CD8-positive, alpha-beta memory T cell (primary cell): ENCODE results near the gene SLC22A23. TPM values are rescaled to one million over a fixed set of nuclear protein-coding genes. Genes with fewer than 3 reads are reported as not detected.

ENCODE experiments used
- CTCF ChIA-PET: fragments of 350-600 bp; sonication (Branson Sonifier 250); formaldehyde crosslinking; loops from one replicate; lab custom pipeline; 2021; ENCODE audit warnings: antibody characterized with exemption; lab: Charles Lee
- POLR2A ChIA-PET: fragments of 350-600 bp; sonication (Branson Sonifier 250); formaldehyde crosslinking; loops from one replicate; lab custom pipeline; 2021; ENCODE audit warnings: antibody characterized with exemption; lab: Charles Lee
- DNase-seq, 5 donors: peaks; one replicate each; pipeline versions ENCODE4 v3.0.0 to v3.0.0-alpha.2; 2020 to 2022; ENCODE audit warnings: mixed read lengths in 1 of 5
- H3K27ac ChIP-seq: one replicate; pipeline ENCODE4 v1.7.0; 2013; ENCODE audit warnings: low read depth, mild to moderate bottlenecking, low read length, moderate library complexity
- H3K27me3 ChIP-seq: 2 replicates; pipeline ENCODE4 v1.7.0; 2013; ENCODE audit warnings: low read length, mild to moderate bottlenecking; ENCODE audit not compliant: insufficient read depth, poor library complexity, severe bottlenecking
- H3K36me3 ChIP-seq: 2 replicates; pipeline ENCODE4 v1.7.0; 2013; ENCODE audit warnings: mild to moderate bottlenecking, low read length, moderate library complexity; ENCODE audit not compliant: insufficient read depth
- H3K4me1 ChIP-seq: 2 replicates; pipeline ENCODE4 v1.7.0; 2013; ENCODE audit warnings: mild to moderate bottlenecking, low read length, moderate library complexity; ENCODE audit not compliant: insufficient read depth
- H3K4me3 ChIP-seq: 2 replicates; pipeline ENCODE4 v1.7.0; 2013; ENCODE audit warnings: mild to moderate bottlenecking, low read length
- H3K9me3 ChIP-seq: 2 replicates; pipeline ENCODE4 v1.7.0; 2013; ENCODE audit warnings: mild to moderate bottlenecking, low read length
- H3K27ac Mint-ChIP-seq, 8 donors: one replicate each; pipeline ENCODE4 v1.8.0; 2020 to 2021; ENCODE audit warnings: mixed read lengths in 8 of 8, mild to moderate bottlenecking in 6 of 8, inconsistent platforms in 3 of 8, moderate library complexity in 3 of 8
- H3K27me3 Mint-ChIP-seq, 2 donors: one replicate each; pipeline ENCODE4 v1.8.0; 2020 to 2021; ENCODE audit warnings: mixed read lengths in 2 of 2, mild to moderate bottlenecking in 1 of 2, moderate library complexity in 1 of 2
- H3K36me3 Mint-ChIP-seq, 3 donors: one replicate each; pipeline ENCODE4 v1.8.0; 2020 to 2021; ENCODE audit warnings: mixed read lengths in 3 of 3, inconsistent platforms in 1 of 3, mild to moderate bottlenecking in 1 of 3
- H3K4me1 Mint-ChIP-seq, 3 donors: one replicate each; pipeline ENCODE4 v1.8.0; 2020 to 2021; ENCODE audit warnings: mixed read lengths in 3 of 3, inconsistent platforms in 1 of 3, mild to moderate bottlenecking in 1 of 3
- H3K4me3 Mint-ChIP-seq, 7 donors: one replicate each; pipeline ENCODE4 v1.8.0; 2020 to 2021; ENCODE audit warnings: mixed read lengths in 7 of 7, mild to moderate bottlenecking in 6 of 7, moderate library complexity in 4 of 7, inconsistent platforms in 2 of 7
- H3K9me3 Mint-ChIP-seq, 5 donors: one replicate each; pipeline ENCODE4 v1.8.0; 2020 to 2022; ENCODE audit warnings: mixed read lengths in 5 of 5, mild to moderate bottlenecking in 3 of 5, moderate library complexity in 2 of 5, inconsistent platforms in 1 of 5
- polyA plus RNA-seq: library from polyadenylated mRNA; unstranded; fragments of 300-500 nt; fragmentation: Illumina TruSeq; gene quantifications from one replicate; pipeline ENCODE4 v1.2.3, GENCODE V29; 2021
- total RNA-seq, 2 experiments: library from RNA; stranded (reverse); gene quantifications; one replicate each; pipeline ENCODE4 v1.2.3, GENCODE V29; 2021

The SLC22A23 gene
- total and polyA plus RNA-seq, 3 experiments from 2014 or later, result 0.39 to 0.78 (median 0.47) TPM

DNA sequence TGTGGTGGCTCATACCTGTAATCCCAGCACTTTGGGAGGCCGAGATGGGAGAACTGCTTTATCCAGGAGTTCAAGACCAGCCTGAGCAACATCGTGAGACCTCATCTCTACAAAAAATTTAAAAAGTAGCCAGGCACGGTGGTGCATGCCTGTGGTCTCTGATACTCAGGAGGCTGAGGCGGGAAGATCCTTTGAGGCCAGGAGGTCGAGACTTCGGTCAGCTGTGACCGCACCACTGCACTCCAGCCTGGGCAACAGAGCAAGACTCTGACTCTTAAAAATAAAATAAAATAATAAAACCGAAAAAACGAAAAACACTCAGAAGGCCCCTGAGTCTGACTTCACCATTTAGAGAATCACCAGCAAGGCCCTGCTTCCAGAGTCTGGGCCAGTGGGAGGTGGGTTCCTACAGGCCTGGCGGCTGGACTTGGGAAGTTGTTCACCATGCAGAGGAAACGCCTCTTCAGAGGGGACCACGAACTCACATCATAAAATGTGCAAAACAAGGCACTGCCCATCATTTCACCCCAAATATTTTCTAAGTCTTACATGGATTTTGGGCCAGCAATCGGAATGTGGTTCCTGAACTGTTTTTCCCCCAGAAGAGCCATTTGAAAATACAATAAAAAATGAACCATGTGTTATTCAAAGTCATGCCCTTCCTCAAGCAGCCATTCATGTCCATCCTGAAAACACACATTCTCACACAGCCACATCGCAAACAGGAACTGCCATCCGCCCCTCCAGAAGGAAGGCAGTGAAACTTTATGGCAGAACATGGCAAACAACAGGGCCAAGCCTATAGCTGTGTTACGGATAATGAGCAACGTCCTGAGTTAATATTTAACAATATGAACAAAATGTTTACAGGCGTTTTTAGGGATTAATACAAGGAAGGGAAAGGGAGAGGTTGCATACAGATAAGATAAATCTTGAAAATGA is 57.8 kb downstream of the SLC22A23 start:
- Mint-ChIP-seq H3K27ac (no peak overlapping the region), H3K9me3 (no peaks in the 10 kb centered on the region), H3K27me3 (peaks cover 4 to 9% of the 10 kb centered on the region in 2 donors), H3K4me3 (no peak overlapping the region), H3K36me3 (peaks cover 0 to 1% (median 0%) of the 10 kb centered on the region in 3 donors), H3K4me1 (no peaks in the 10 kb centered on the region)
- Histone ChIP-seq H3K4me3 (no peak overlapping the region), H3K27ac (no peak overlapping the region), H3K4me1 (no peaks in the 10 kb centered on the region), H3K27me3 (no peaks in the 10 kb centered on the region), H3K9me3 (no peaks in the 10 kb centered on the region), H3K36me3 (no peaks in the 10 kb centered on the region)
- DNase-seq, result no peak
- CTCF ChIA-PET, result no interaction called here
- POLR2A ChIA-PET, result no interaction called here

DNA sequence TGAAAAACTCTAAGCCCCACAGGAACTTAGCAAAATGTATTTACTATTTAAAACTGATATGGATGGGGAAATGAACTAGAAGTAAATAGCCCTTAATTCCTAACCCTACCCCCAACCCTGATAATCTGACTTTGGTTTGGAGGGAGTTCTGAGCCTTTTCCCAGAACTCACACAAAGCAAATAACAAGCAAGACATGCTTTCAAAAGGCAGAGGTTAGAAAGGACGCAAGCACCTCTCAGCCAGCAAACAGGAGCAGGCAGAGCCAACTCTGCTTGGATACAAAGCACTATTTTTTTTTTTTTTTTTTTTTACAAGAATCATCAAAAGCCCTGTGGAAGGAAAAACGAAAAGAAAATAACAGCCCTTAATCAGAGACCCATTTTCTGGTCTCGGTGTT is 58.7 kb downstream of the SLC22A23 start:
- CTCF ChIA-PET, result no interaction called here

DNA sequence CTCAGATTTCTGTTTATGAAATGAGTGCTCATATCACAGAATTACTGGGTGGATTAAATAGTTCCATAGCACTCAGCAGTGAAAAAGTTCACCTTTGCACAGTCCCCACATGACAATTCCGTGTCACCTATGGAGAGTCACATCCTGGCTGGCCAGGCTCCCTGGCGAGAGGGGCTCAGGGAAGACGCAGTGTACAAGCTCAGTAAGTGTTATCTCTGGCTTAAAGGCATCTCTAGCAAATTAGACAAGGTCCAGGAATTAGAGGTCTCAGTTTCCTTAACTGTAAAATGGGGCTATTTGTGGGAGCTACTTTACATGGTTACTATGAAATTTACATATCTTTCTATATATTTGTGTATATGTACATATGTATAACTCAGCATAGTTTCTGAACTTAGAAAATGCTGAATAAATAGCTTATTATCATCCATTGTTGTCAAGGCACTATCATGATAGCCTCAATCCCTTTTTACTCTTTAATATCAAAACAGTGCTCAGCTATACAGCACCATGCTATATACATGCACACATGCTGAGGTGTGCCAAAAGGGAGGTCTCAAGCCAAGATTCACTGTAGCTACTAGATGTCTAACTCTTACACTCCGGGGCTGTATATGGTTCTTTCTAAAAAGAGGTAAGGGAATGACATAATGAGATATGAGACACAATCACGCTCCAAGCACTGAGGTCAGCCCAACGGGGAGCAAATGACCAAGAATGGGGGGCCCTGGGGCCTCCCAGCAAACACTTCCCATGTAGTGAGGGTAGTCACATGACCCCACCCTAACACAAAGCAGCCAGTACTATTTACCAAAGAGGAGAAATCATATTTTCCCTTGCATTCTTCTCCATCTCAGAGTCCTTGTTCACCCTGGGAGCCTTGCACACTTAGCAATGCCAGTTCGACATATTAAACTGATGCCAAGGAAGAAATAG is 59.4 kb downstream of the SLC22A23 start:
- no peak overlapping the region for H3K27ac Mint-ChIP-seq
- H3K36me3 Mint-ChIP-seq, result no peaks in the 10 kb centered on the region
- Histone ChIP-seq H3K27me3 (no peaks in the 10 kb centered on the region), H3K4me1 (no peaks in the 10 kb centered on the region), H3K27ac (no peak overlapping the region), H3K4me3 (no peak overlapping the region), H3K36me3 (no peaks in the 10 kb centered on the region), H3K9me3 (no peaks in the 10 kb centered on the region)
- CTCF ChIA-PET, result no interaction called here
- no peaks in the 10 kb centered on the region for H3K9me3 Mint-ChIP-seq
- POLR2A ChIA-PET, result no interaction called here
- peaks cover 0 to 4% of the 10 kb centered on the region in 2 donors for H3K27me3 Mint-ChIP-seq
- no peaks in the 10 kb centered on the region for H3K4me1 Mint-ChIP-seq
- DNase-seq, result no peak
- no peak overlapping the region for H3K4me3 Mint-ChIP-seq

More for the DNA sequence above, 58.7 kb downstream of the SLC22A23 start:
- peaks cover 0 to 4% of the 10 kb centered on the region in 2 donors for H3K27me3 Mint-ChIP-seq
- H3K9me3 ChIP-seq, result no peaks in the 10 kb centered on the region
- H3K27ac ChIP-seq, result no peak overlapping the region
- H3K27me3 ChIP-seq, result no peaks in the 10 kb centered on the region
- POLR2A ChIA-PET, result no interaction called here
- H3K4me1 ChIP-seq, result no peaks in the 10 kb centered on the region
- H3K27ac Mint-ChIP-seq, result no peak overlapping the region
- H3K9me3 Mint-ChIP-seq, result no peaks in the 10 kb centered on the region
- H3K36me3 Mint-ChIP-seq, result no peaks in the 10 kb centered on the region
- H3K36me3 ChIP-seq, result no peaks in the 10 kb centered on the region
- DNase-seq, result no peak
- H3K4me3 Mint-ChIP-seq, result no peak overlapping the region
- no peaks in the 10 kb centered on the region for H3K4me1 Mint-ChIP-seq
- H3K4me3 ChIP-seq, result no peak overlapping the region

DNA sequence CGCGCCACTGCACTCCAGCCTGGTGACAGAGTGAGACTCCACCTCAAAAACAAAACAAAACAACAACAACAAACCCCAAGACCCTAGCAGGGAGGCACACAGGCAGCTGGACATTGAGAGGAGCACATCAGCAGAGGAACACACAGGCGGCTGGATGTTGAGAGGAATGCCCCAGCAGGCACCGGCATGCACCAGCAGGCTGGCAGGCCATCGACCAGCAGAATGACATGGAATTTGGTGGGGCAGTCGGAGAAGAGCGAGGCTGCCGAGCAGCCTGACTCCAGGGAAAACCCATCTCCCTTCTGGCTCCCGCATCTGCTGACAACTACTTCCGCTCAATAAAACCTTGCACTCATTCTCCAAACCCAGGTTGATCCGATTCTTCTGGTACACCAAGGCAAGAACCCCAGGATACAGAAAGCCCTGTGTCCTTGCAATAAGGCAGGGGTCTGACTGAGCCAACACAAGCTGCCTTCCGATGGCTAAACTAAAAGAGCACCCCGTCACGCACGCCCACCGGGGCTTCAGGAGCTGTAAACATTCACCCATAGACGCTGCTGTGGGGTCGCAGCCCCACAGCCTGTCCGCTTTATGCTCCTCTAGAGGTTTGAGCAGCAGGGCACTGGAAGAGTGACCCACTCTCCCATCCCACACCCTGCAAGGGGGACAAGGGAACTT is 60.2 kb downstream of the SLC22A23 start:
- Mint-ChIP-seq H3K27ac (no peak overlapping the region), H3K36me3 (no peaks in the 10 kb centered on the region), H3K9me3 (no peaks in the 10 kb centered on the region), H3K4me1 (no peaks in the 10 kb centered on the region), H3K4me3 (no peak overlapping the region), H3K27me3 (peaks cover 0 to 1% of the 10 kb centered on the region in 2 donors)
- DNase-seq, result no peak
- Histone ChIP-seq H3K36me3 (no peaks in the 10 kb centered on the region), H3K27ac (no peak overlapping the region), H3K4me1 (no peaks in the 10 kb centered on the region), H3K9me3 (no peaks in the 10 kb centered on the region), H3K4me3 (no peak overlapping the region), H3K27me3 (no peaks in the 10 kb centered on the region)
- ChIA-PET POLR2A (no interaction called here), CTCF (no interaction called here)

DNA sequence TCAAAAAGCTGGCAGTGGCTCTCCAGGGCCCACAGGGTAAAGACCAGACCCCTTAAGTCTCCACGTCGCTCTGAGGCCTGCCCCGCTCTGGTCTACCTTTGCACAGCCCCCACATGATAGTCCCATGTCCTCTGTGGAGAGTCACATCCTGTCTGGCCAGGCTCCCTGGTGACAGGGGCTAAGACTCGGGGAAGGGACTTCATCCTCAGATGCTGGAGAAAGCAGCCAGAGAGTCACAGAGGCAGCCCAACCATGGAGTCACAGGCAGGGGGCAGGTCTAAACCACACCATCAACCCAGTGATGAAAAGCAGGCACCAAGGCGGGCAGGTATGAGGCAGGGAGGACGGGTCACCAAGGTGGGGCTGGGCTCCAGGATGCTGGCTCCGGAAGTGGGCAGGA is 62.2 kb downstream of the SLC22A23 start:
- CTCF ChIA-PET, result no interaction called here
- H3K4me1 Mint-ChIP-seq, result no peaks in the 10 kb centered on the region
- no peak for DNase-seq

DNA sequence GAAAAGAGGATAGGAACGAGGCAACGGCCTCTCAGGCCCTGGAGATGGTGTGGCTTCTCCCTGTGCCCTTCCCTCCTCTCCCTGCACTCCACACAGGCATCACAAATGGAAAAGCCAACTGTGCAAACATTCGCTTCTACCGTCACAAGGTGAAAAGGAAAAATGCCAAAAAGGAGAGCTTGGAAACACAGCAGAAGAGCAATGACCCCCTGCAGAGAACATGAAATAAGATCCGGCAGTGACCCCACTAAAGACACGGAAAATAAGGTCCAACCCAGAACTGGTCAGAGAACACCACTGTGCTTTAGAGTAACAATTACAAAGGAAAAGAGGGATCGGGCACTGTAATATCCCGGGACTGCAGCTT is 63.0 kb downstream of the SLC22A23 start:
- Histone ChIP-seq H3K4me3 (no peak overlapping the region), H3K9me3 (no peaks in the 10 kb centered on the region), H3K27ac (no peak overlapping the region), H3K4me1 (no peaks in the 10 kb centered on the region), H3K27me3 (no peaks in the 10 kb centered on the region), H3K36me3 (no peaks in the 10 kb centered on the region)
- H3K4me3 Mint-ChIP-seq, result no peak overlapping the region
- CTCF ChIA-PET, result no interaction called here
- H3K36me3 Mint-ChIP-seq, result no peaks in the 10 kb centered on the region
- no peaks in the 10 kb centered on the region for H3K4me1 Mint-ChIP-seq
- no peak overlapping the region for H3K27ac Mint-ChIP-seq
- DNase-seq, result no peak
- no peaks in the 10 kb centered on the region for H3K9me3 Mint-ChIP-seq
- POLR2A ChIA-PET, result no interaction called here
- H3K27me3 Mint-ChIP-seq, result peaks cover 0 to 1% of the 10 kb centered on the region in 2 donors

More for the DNA sequence above, 62.2 kb downstream of the SLC22A23 start:
- no peaks in the 10 kb centered on the region for H3K36me3 ChIP-seq
- no peaks in the 10 kb centered on the region for H3K4me1 ChIP-seq
- H3K36me3 Mint-ChIP-seq, result no peaks in the 10 kb centered on the region
- no peaks in the 10 kb centered on the region for H3K9me3 ChIP-seq
- no peak overlapping the region for H3K4me3 ChIP-seq
- no peaks in the 10 kb centered on the region for H3K27me3 ChIP-seq
- H3K27me3 Mint-ChIP-seq, result peaks cover 0 to 1% of the 10 kb centered on the region in 2 donors
- no peak overlapping the region for H3K27ac ChIP-seq
- H3K4me3 Mint-ChIP-seq, result no peak overlapping the region
- POLR2A ChIA-PET, result no interaction called here
- no peaks in the 10 kb centered on the region for H3K9me3 Mint-ChIP-seq
- H3K27ac Mint-ChIP-seq, result peak overlapping the region in 1 of 8 donors; percentile 91

DNA sequence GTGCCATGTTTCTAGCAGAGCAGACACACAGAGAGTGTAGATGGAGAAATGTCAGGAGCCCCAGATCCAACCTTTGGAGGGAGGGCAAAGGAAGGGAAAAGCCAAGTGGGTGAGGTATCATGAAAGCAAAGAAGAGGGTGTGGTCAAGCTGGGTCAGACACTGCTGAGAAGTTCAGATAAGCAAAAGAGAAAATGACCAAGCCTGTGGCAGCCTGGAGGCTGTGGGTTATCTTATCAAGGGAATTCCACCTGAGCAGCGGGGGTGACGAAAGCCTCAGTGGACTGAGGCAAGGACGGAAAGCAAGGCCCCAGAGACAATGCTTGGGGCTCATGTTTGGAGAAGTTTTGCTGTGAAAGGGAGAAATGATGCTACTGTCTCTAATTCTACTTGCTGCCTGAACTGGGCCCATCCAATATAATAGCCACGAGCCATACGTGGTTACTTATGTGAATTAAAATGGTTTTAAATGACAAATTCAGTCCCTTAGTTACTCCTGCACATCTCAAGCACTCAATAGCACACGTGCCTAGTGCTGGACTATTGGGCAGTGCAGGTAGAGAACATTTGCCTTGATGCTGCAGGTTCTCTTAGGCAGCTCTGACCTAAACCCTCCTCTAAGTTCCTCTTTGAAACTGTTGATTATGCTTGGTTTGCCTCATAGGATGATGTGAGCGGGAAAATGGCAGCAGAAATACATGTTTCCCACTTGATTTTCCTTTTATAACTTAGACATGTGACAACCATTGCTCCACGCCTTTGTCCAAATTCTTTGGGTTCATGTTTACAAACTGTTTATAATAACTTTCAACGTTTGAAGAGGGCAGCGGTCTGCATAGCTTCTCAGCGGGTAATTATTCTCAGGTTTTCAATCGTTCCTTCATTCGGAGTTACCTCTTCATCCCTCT is 63.7 kb downstream of the SLC22A23 start:
- Mint-ChIP-seq H3K27ac (no peak overlapping the region), H3K4me1 (no peaks in the 10 kb centered on the region)
- CTCF ChIA-PET, result no interaction called here

More for the DNA sequence above, 63.7 kb downstream of the SLC22A23 start:
- no peaks in the 10 kb centered on the region for H3K9me3 ChIP-seq
- H3K4me1 ChIP-seq, result no peaks in the 10 kb centered on the region
- Mint-ChIP-seq H3K27me3 (peaks cover 0 to 1% of the 10 kb centered on the region in 2 donors), H3K4me3 (no peak overlapping the region), H3K9me3 (no peaks in the 10 kb centered on the region), H3K36me3 (no peaks in the 10 kb centered on the region)
- no peak for DNase-seq
- H3K27me3 ChIP-seq, result peaks cover 2% of the 10 kb centered on the region
- no peak overlapping the region for H3K27ac ChIP-seq
- H3K36me3 ChIP-seq, result no peaks in the 10 kb centered on the region
- no peak overlapping the region for H3K4me3 ChIP-seq
- POLR2A ChIA-PET, result no interaction called here
